ENCODE measurements around the gene CADM2.
A peak's percentile ranks its signal among the peaks of the same experiment; 100 is the strongest.
"Not testable (repeated sequence)": the region's sequence is repeated elsewhere in the genome, so short reads cannot be mapped to it uniquely, and the experiment has no call there.

CADM2 gene

GRCh38 chr3:84958495-84959469 is at the start of gene CADM2:
CADM2 (plus strand) TSS chr3:84958989.
- Histone ChIP-seq H3K9ac (ENCODE audit: low read depth in 1 of 2, low read length in 2 of 2) (no peak within 1 kb of the TSS), H3K4me1 (ENCODE audit: control insufficient read depth in 1 of 2, insufficient read depth in 2 of 2, low read length in 2 of 2) (peaks cover 0 to 5% of the 10 kb centered on the region in 2 donors), H3K4me3 (ENCODE audit: low read depth in 1 of 2, low read length in 2 of 2) (peak within 1 kb of the TSS; percentile 66 to 67), H3K27ac (ENCODE audit: low read depth, low read length) (no peak within 1 kb of the TSS), H3K9me3 (ENCODE audit: control insufficient read depth in 1 of 2, low read length in 2 of 2) (no peaks in the 10 kb centered on the region), H3K27me3 (ENCODE audit: control insufficient read depth in 1 of 2, insufficient read depth in 2 of 2, low read length in 2 of 2) (peaks cover 17 to 21% of the 10 kb centered on the region in 2 donors), H3K36me3 (ENCODE audit: control insufficient read depth in 1 of 2, insufficient read depth in 2 of 2, low read length in 2 of 2) (no peaks in the 10 kb centered on the region)

GRCh38 chr3:84918592-84918991 is 40.2 kb upstream of the CADM2 start:
- not testable (repeated sequence) for H3K9ac ChIP-seq (ENCODE audit: low read depth in 1 of 2, low read length in 2 of 2); H3K4me3 ChIP-seq (ENCODE audit: low read depth in 1 of 2, low read length in 2 of 2); H3K4me1 ChIP-seq (ENCODE audit: control insufficient read depth in 1 of 2, insufficient read depth in 2 of 2, low read length in 2 of 2); H3K27ac ChIP-seq (ENCODE audit: low read depth, low read length); H3K36me3 ChIP-seq (ENCODE audit: control insufficient read depth in 1 of 2, insufficient read depth in 2 of 2, low read length in 2 of 2); H3K9me3 ChIP-seq (ENCODE audit: control insufficient read depth in 1 of 2, low read length in 2 of 2); H3K27me3 ChIP-seq (ENCODE audit: control insufficient read depth in 1 of 2, insufficient read depth in 2 of 2, low read length in 2 of 2)

DNA sequence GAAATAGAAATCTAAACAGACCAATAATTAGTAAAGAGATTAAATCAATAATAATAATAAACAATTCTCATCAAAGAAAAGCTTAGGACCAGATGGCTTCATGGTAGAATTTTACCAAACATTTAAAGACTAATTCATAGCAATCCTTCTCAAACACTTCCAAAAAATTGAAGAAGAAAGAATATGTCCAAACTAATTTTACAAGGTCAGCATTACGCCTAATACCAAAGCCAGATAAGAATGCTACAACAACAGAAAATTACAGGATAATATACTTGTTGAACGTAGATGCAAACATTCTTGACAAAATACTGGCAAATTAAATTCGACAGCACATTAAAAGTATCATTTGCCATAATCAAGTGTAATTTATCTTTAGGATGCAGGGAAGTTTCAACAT is 36.1 kb upstream of the CADM2 start:
- Histone ChIP-seq H3K9me3 (ENCODE audit: control insufficient read depth in 1 of 2, low read length in 2 of 2) (no peaks in the 10 kb centered on the region), H3K27me3 (ENCODE audit: control insufficient read depth in 1 of 2, insufficient read depth in 2 of 2, low read length in 2 of 2) (no peaks in the 10 kb centered on the region), H3K4me1 (ENCODE audit: control insufficient read depth in 1 of 2, insufficient read depth in 2 of 2, low read length in 2 of 2) (no peaks in the 10 kb centered on the region), H3K4me3 (ENCODE audit: low read depth in 1 of 2, low read length in 2 of 2) (no peak overlapping the region), H3K27ac (ENCODE audit: low read depth, low read length) (no peak overlapping the region), H3K36me3 (ENCODE audit: control insufficient read depth in 1 of 2, insufficient read depth in 2 of 2, low read length in 2 of 2) (no peaks in the 10 kb centered on the region), H3K9ac (ENCODE audit: low read depth in 1 of 2, low read length in 2 of 2) (no peak overlapping the region)

- Histone ChIP-seq H3K9ac (ENCODE audit: low read depth in 1 of 2, low read length in 2 of 2) (no peak overlapping the region), H3K4me3 (ENCODE audit: low read depth in 1 of 2, low read length in 2 of 2) (no peak overlapping the region), H3K36me3 (ENCODE audit: control insufficient read depth in 1 of 2, insufficient read depth in 2 of 2, low read length in 2 of 2) (no peaks in the 10 kb centered on the region), H3K27ac (ENCODE audit: low read depth, low read length) (no peak overlapping the region), H3K27me3 (ENCODE audit: control insufficient read depth in 1 of 2, insufficient read depth in 2 of 2, low read length in 2 of 2) (no peaks in the 10 kb centered on the region), H3K4me1 (ENCODE audit: control insufficient read depth in 1 of 2, insufficient read depth in 2 of 2, low read length in 2 of 2) (no peaks in the 10 kb centered on the region), H3K9me3 (ENCODE audit: control insufficient read depth in 1 of 2, low read length in 2 of 2) (no peaks in the 10 kb centered on the region)
These were observed 33.2 kb upstream of the CADM2 start for GRCh38 chr3:84925571-84925970.

DNA sequence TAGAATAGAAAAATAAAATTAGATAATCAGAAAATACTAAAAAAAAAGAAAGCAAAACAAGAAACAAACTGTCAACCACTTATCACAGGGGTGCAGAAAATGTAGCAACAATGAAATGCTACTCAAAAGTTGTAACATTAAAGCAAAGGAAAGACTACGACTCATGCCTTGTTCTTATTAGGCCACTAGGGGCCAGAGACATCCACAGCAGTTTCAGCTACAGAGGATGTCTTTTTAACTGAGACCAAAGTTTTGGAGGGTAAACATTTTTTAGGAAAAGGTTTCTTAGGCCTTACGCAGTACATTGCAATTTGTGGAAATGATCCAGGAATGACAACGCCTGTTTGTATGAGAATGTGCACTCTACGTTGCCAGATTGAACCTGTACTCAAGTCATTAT is 15.4 kb upstream of the CADM2 start:
- Histone ChIP-seq H3K9ac (ENCODE audit: low read depth in 1 of 2, low read length in 2 of 2) (no peak overlapping the region), H3K36me3 (ENCODE audit: control insufficient read depth in 1 of 2, insufficient read depth in 2 of 2, low read length in 2 of 2) (no peaks in the 10 kb centered on the region), H3K27ac (ENCODE audit: low read depth, low read length) (no peak overlapping the region), H3K9me3 (ENCODE audit: control insufficient read depth in 1 of 2, low read length in 2 of 2) (no peaks in the 10 kb centered on the region), H3K27me3 (ENCODE audit: control insufficient read depth in 1 of 2, insufficient read depth in 2 of 2, low read length in 2 of 2) (no peaks in the 10 kb centered on the region), H3K4me3 (ENCODE audit: low read depth in 1 of 2, low read length in 2 of 2) (no peak overlapping the region), H3K4me1 (ENCODE audit: control insufficient read depth in 1 of 2, insufficient read depth in 2 of 2, low read length in 2 of 2) (no peaks in the 10 kb centered on the region)

DNA sequence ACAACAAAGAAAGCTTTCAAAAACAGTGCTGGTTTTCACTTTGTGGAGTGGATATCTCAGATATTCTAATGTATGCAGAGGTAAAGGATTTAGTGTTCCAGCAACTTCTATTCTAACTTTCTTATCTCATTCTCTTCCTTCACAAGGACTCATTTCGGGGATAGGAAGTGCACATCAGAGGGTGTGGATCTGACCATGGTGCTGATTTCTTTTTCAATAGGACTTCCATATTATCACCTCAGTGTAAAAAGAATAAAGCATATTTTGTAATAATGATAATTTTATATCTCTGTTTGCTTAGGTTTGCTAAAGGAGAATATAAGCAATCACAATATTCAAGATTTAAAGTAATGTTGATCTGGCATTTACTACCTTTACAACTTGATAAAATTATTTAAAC is 12.5 kb upstream of the CADM2 start:
- H3K27me3 ChIP-seq (ENCODE audit: control insufficient read depth in 1 of 2, insufficient read depth in 2 of 2, low read length in 2 of 2): no peaks in the 10 kb centered on the region
- no peak overlapping the region for H3K27ac ChIP-seq (ENCODE audit: low read depth, low read length)
- H3K9me3 ChIP-seq (ENCODE audit: control insufficient read depth in 1 of 2, low read length in 2 of 2): peaks cover 0 to 4% of the 10 kb centered on the region in 2 donors
- H3K4me1 ChIP-seq (ENCODE audit: control insufficient read depth in 1 of 2, insufficient read depth in 2 of 2, low read length in 2 of 2): no peaks in the 10 kb centered on the region
- no peak overlapping the region for H3K9ac ChIP-seq (ENCODE audit: low read depth in 1 of 2, low read length in 2 of 2)
- H3K36me3 ChIP-seq (ENCODE audit: control insufficient read depth in 1 of 2, insufficient read depth in 2 of 2, low read length in 2 of 2): no peaks in the 10 kb centered on the region
- H3K4me3 ChIP-seq (ENCODE audit: low read depth in 1 of 2, low read length in 2 of 2): no peak overlapping the region

DNA sequence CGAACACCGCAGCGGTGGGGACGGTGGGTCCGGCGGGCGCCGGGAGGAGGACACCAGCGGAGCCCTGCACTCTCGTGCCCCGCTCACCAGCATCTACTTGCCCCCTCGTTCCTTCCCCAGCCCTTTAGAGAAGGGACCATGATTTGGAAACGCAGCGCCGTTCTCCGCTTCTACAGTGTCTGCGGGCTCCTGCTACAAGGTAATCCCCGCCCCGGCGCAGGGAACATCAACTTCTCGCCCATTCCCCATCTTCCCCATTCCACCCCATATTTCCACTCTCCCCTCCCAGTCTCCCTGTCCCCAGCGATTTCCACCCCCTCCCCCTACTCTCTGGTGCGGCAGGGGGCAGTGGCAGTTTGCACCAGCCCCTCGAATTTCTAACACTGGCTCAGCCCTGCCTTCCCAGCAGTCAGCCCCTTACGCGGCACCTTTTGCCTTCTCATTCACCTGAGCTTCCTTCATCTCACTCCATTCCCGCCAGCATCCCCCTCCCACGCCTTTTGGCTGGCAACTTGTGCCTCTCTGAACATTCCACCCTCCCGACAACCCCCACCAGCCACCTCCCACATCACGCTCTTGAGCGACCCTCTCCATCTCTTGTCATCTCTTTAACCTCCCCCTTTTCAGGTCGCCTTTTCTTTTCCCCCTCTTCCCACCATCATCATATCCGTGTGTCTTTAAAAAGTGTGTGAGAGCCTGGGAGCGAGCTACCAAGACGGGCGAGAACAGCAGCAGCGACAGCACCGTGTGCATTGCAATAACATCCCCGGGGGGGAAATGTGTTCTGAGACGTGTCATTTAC is 882 bp downstream of the CADM2 start:
- no peaks in the 10 kb centered on the region for H3K36me3 ChIP-seq (ENCODE audit: control insufficient read depth in 1 of 2, insufficient read depth in 2 of 2, low read length in 2 of 2)
- peaks cover 0 to 5% of the 10 kb centered on the region in 2 donors for H3K4me1 ChIP-seq (ENCODE audit: control insufficient read depth in 1 of 2, insufficient read depth in 2 of 2, low read length in 2 of 2)
- H3K27ac ChIP-seq (ENCODE audit: low read depth, low read length): no peak overlapping the region
- no peaks in the 10 kb centered on the region for H3K9me3 ChIP-seq (ENCODE audit: control insufficient read depth in 1 of 2, low read length in 2 of 2)
- peaks cover 17 to 21% of the 10 kb centered on the region in 2 donors for H3K27me3 ChIP-seq (ENCODE audit: control insufficient read depth in 1 of 2, insufficient read depth in 2 of 2, low read length in 2 of 2)
- peak overlapping the region; percentile 58 to 67 for H3K4me3 ChIP-seq (ENCODE audit: low read depth in 1 of 2, low read length in 2 of 2)
- no peak overlapping the region for H3K9ac ChIP-seq (ENCODE audit: low read depth in 1 of 2, low read length in 2 of 2)

DNA sequence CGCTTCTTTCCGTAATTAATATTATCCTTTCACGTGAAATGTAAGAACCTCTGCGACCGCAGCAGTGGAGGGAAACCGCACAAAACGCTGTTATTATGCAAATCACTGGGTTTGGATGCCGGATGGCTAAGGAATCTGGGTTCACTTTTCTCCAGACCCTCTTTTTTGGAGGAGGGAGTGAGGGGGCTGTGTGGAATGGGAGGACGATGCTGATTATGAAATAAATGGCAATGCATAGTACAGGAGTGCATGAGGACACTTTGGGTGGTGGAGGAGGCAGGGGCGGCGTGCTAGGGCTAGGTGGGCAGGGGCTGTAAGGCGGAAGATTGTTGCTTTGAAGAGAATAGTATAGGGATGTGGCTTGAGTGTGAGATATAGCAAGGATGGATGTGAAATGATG is 1.8 kb downstream of the CADM2 start:
- peaks cover 17 to 21% of the 10 kb centered on the region in 2 donors for H3K27me3 ChIP-seq (ENCODE audit: control insufficient read depth in 1 of 2, insufficient read depth in 2 of 2, low read length in 2 of 2)

DNA sequence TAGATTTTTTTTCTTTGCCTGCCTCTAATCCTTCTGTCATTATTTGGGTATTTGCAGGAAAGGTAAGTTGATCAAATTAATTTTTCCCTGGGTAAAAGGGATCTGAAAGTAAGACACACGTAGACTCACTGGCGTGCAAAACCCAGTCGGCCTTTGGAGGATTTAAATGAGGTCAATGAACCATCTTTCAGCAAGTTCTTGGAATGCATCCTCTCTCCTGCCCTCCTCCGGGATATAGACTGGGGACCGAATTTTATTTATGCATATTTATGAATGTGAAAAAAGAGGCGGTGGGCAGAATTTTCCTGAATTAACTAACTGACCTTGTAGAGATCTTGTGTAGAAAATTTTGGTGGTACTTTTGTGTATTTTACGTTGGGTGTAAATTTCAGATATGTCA is 2.2 kb downstream of the CADM2 start:
- Histone ChIP-seq H3K9ac (ENCODE audit: low read depth in 1 of 2, low read length in 2 of 2) (no peak overlapping the region), H3K27ac (ENCODE audit: low read depth, low read length) (no peak overlapping the region), H3K4me3 (ENCODE audit: low read depth in 1 of 2, low read length in 2 of 2) (no peak overlapping the region), H3K36me3 (ENCODE audit: control insufficient read depth in 1 of 2, insufficient read depth in 2 of 2, low read length in 2 of 2) (no peaks in the 10 kb centered on the region), H3K4me1 (ENCODE audit: control insufficient read depth in 1 of 2, insufficient read depth in 2 of 2, low read length in 2 of 2) (peaks cover 0 to 5% of the 10 kb centered on the region in 2 donors), H3K9me3 (ENCODE audit: control insufficient read depth in 1 of 2, low read length in 2 of 2) (no peaks in the 10 kb centered on the region), H3K27me3 (ENCODE audit: control insufficient read depth in 1 of 2, insufficient read depth in 2 of 2, low read length in 2 of 2) (peaks cover 17 to 21% of the 10 kb centered on the region in 2 donors)

More for the DNA sequence above, 1.8 kb downstream of the CADM2 start:
- H3K27ac ChIP-seq (ENCODE audit: low read depth, low read length): no peak overlapping the region
- peaks cover 0 to 5% of the 10 kb centered on the region in 2 donors for H3K4me1 ChIP-seq (ENCODE audit: control insufficient read depth in 1 of 2, insufficient read depth in 2 of 2, low read length in 2 of 2)
- H3K36me3 ChIP-seq (ENCODE audit: control insufficient read depth in 1 of 2, insufficient read depth in 2 of 2, low read length in 2 of 2): no peaks in the 10 kb centered on the region
- no peak overlapping the region for H3K4me3 ChIP-seq (ENCODE audit: low read depth in 1 of 2, low read length in 2 of 2)
- no peaks in the 10 kb centered on the region for H3K9me3 ChIP-seq (ENCODE audit: control insufficient read depth in 1 of 2, low read length in 2 of 2)
- H3K9ac ChIP-seq (ENCODE audit: low read depth in 1 of 2, low read length in 2 of 2): no peak overlapping the region
